ENCODE results near the gene FGFR2. TPM values are rescaled to one million over a fixed set of nuclear protein-coding genes. Genes with fewer than 3 reads are reported as not detected.

FGFR2 gene
- total RNA-seq, 2 donors from 2014 or later, result 49.7 to 78.5 TPM

DNA sequence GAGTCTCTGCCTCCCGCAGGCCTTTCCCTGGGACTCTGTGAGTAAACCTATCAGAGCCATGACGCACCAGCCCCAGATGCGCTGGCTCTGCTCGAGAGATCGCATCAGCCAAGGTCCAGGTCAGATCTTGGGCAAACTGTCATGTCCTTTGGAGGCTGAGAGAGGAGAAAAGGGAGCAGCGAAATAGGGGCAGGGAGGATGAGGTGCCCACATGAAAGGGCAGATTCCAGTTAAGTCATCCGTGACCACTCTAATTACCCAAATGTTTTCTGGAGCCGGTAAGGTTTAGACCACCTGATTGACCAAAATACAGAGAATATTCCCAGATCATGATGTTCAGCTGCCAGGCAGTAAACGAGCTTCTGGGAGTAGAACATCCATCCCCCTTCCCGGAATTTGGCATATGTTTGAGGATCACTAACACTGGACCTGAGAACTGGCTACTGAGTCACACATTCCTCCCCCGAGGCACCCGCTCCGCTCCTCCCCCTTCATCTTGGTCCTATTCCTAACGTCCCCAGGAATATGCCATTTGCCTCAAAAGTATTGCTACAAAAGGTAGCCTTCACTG lies 88.0 kb downstream of the FGFR2 start:
- no peaks in the 10 kb centered on the region for H3K27me3 ChIP-seq (replicated peaks; ENCODE audit: insufficient read depth)
- intact Hi-C loops (cut with DNase I), result no loop called here
- TF ChIP-seq, protein P1, sequence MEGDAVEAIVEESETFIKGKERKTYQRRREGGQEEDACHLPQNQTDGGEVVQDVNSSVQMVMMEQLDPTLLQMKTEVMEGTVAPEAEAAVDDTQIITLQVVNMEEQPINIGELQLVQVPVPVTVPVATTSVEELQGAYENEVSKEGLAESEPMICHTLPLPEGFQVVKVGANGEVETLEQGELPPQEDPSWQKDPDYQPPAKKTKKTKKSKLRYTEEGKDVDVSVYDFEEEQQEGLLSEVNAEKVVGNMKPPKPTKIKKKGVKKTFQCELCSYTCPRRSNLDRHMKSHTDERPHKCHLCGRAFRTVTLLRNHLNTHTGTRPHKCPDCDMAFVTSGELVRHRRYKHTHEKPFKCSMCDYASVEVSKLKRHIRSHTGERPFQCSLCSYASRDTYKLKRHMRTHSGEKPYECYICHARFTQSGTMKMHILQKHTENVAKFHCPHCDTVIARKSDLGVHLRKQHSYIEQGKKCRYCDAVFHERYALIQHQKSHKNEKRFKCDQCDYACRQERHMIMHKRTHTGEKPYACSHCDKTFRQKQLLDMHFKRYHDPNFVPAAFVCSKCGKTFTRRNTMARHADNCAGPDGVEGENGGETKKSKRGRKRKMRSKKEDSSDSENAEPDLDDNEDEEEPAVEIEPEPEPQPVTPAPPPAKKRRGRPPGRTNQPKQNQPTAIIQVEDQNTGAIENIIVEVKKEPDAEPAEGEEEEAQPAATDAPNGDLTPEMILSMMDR (IDR thresholded peaks at IDR 0.05), result no peak
- no peaks in the 10 kb centered on the region for H3K4me1 ChIP-seq (replicated peaks)
- no peaks in the 10 kb centered on the region for H3K9me3 ChIP-seq
- DNase-seq (ENCODE audit: low spot score), result no peak
- no peak overlapping the region for H3K27ac ChIP-seq
- WGBS, result 81% methylated on average over 14 of the region's 14 CpGs
- no peaks in the 10 kb centered on the region for H3K36me3 ChIP-seq
- no peak overlapping the region for H3K4me3 ChIP-seq

DNA sequence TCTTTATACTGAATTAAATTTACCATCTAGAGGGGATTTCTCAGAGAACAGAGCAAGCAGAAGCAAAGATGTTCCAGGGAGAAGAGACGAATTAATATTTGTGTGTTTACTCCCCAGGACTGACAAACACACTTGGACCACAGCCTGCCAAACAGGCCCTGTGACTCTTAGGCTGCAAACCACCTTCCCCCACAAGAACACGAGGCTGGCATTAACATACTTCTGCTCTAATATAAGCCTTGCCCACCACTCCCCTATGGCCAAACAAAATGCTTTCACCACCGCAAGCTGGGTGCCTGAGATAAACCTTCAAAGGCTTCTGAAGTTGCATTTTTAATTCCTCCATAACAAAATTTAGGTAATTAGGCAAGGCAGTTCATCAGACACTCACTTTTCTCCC lies 88.4 kb downstream of the FGFR2 start:
- no peak overlapping the region for H3K4me3 ChIP-seq
- H3K9me3 ChIP-seq, result no peaks in the 10 kb centered on the region
- H3K4me1 ChIP-seq (replicated peaks), result no peaks in the 10 kb centered on the region
- WGBS, result 87% methylated on average over 3 of the region's 3 CpGs
- no peaks in the 10 kb centered on the region for H3K27me3 ChIP-seq (replicated peaks; ENCODE audit: insufficient read depth)
- intact Hi-C loops (cut with DNase I), result no loop called here
- DNase-seq (ENCODE audit: low spot score), result no peak
- TF ChIP-seq, protein P1 (IDR thresholded peaks at IDR 0.05), result no peak
- TF ChIP-seq POLR2AphosphoS5 (IDR thresholded peaks at IDR 0.05), result no peak
- no peak for TF ChIP-seq POLR2A (IDR thresholded peaks at IDR 0.05)
- no peaks in the 10 kb centered on the region for H3K36me3 ChIP-seq
- no peak overlapping the region for H3K27ac ChIP-seq

DNA sequence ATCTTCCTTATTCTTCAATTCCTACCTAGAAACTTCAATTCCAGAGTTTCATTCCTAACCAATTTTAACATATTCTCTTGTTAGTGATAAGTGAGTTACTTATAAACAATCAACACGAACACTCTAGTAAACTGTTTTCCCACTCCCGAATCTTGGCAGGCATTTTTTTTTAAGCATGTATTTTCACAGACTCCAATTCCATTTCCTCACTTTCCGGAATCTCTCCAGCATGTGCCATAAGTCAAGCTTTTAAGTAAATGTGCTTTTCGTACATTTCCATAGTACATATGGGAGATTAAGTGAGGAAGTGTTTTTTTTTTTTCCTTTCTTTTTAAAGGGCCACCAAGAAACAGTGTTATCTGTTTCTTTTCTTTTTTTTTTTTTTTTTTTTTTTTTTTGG lies 89.1 kb downstream of the FGFR2 start:
- TF ChIP-seq, protein P1 (IDR thresholded peaks at IDR 0.05), result no peak
- TF ChIP-seq POLR2A (IDR thresholded peaks at IDR 0.05), result no peak
- no peak for TF ChIP-seq POLR2AphosphoS5 (IDR thresholded peaks at IDR 0.05)
- DNase-seq (ENCODE audit: low spot score), result no peak
- no peaks in the 10 kb centered on the region for H3K27me3 ChIP-seq (replicated peaks; ENCODE audit: insufficient read depth)
- H3K4me1 ChIP-seq (replicated peaks), result no peaks in the 10 kb centered on the region
- H3K27ac ChIP-seq, result no peak overlapping the region
- H3K4me3 ChIP-seq, result no peak overlapping the region
- H3K36me3 ChIP-seq, result no peaks in the 10 kb centered on the region
- 50% methylated on average over 4 of the region's 4 CpGs for WGBS
- intact Hi-C loops (cut with DNase I), result no loop called here
- no peaks in the 10 kb centered on the region for H3K9me3 ChIP-seq

DNA sequence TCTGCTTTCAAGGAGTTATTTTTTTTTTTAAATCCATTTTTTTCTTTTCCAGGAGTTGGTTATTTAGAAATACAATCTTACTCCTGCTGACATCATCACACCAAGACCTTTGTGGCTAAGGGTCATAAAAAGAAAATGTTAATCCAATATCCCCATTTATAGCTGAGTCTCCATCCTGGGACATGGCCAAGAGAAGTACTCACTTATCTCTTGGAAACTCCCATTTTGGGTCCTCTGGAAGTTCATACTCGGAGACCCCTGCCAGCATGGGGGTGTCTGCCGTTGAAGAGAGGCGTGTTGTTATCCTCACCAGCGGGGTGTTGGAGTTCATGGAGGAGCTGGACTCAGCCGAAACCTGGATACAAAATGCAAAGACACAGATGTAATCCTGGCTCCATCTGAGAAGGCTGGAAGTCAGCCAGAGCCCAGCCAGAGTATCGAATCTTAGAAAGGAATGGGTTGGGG lies 94.6 kb downstream of the FGFR2 start:
- no peak overlapping the region for H3K4me3 ChIP-seq
- H3K4me1 ChIP-seq (replicated peaks), result no peaks in the 10 kb centered on the region
- no peak for DNase-seq (ENCODE audit: low spot score)
- intact Hi-C loops (cut with DNase I), result no loop called here
- WGBS, result 52% methylated on average over 6 of the region's 6 CpGs
- TF ChIP-seq POLR2AphosphoS5 (IDR thresholded peaks at IDR 0.05) (no peak), POLR2A (IDR thresholded peaks at IDR 0.05) (no peak)
- TF ChIP-seq, protein P1 (IDR thresholded peaks at IDR 0.05), result no peak
- no peaks in the 10 kb centered on the region for H3K27me3 ChIP-seq (replicated peaks; ENCODE audit: insufficient read depth)
- H3K36me3 ChIP-seq, result no peaks in the 10 kb centered on the region
- no peak overlapping the region for H3K27ac ChIP-seq
- H3K9me3 ChIP-seq, result no peaks in the 10 kb centered on the region

DNA sequence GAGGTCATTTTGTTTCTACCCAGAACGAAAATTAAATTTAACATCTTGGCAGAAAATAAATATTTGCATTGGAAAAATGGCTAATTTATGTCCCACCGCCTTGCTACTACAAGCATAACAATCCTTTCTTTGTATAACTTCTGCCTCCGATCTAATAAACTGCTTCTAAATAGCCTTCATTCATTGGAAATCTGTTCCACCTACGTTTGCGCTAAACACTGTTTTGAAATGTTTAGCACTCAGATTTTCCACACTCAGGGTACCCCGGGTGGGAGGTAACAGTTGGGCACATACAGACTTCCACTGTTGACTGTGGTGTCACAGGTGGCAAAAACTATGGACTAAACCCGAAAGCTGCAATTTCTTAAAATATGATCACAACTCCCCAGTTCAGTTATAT lies 96.4 kb downstream of the FGFR2 start:
- no peak for TF ChIP-seq POLR2A (IDR thresholded peaks at IDR 0.05)
- TF ChIP-seq, protein P1 (IDR thresholded peaks at IDR 0.05), result no peak
- intact Hi-C loops (cut with DNase I), result no loop called here
- WGBS, result 52% methylated on average over 7 of the region's 7 CpGs

More for the DNA sequence above, 96.4 kb downstream of the FGFR2 start:
- Histone ChIP-seq H3K36me3 (no peaks in the 10 kb centered on the region), H3K27me3 (replicated peaks; ENCODE audit: insufficient read depth) (no peaks in the 10 kb centered on the region), H3K4me3 (no peak overlapping the region), H3K4me1 (replicated peaks) (no peaks in the 10 kb centered on the region), H3K9me3 (no peaks in the 10 kb centered on the region), H3K27ac (no peak overlapping the region)
- DNase-seq (ENCODE audit: low spot score), result no peak
